NCI-H446 treated with DMSO at 0.1 percent for 48 hours (cell line): ENCODE results near the gene MYT1.

ENCODE experiments used
- DNase-seq: peaks from one replicate; lab custom pipeline; 2025; lab: John Stamatoyannopoulos, UW

Gene MYT1

GRCh38 chr20:64192406-64192805 is 28.2 kb downstream of the MYT1 start:
- DNase-seq = no peak

- no peak for DNase-seq
Measured at GRCh38 chr20:64193058-64193457, 28.8 kb downstream of the MYT1 start.

GRCh38 chr20:64194269-64194668 is 30.0 kb downstream of the MYT1 start:
- no peak for DNase-seq

- no peak for DNase-seq
Measured at GRCh38 chr20:64196309-64196708, 32.1 kb downstream of the MYT1 start.

GRCh38 chr20:64196847-64197306 is 32.6 kb downstream of the MYT1 start:
- no peak for DNase-seq

GRCh38 chr20:64198347-64198746 is 34.1 kb downstream of the MYT1 start:
- DNase-seq = no peak

- DNase-seq = no peak
Measured at GRCh38 chr20:64199395-64199794, 35.1 kb downstream of the MYT1 start.

GRCh38 chr20:64200740-64201139 is 36.5 kb downstream of the MYT1 start:
- DNase-seq = no peak

GRCh38 chr20:64201653-64202052 is 37.4 kb downstream of the MYT1 start:
- no peak for DNase-seq

GRCh38 chr20:64203037-64203777 is 39.0 kb downstream of the MYT1 start:
- DNase-seq = no peak

- DNase-seq = no peak
Measured at GRCh38 chr20:64205611-64206026, 41.4 kb downstream of the MYT1 start.

GRCh38 chr20:64206614-64207013 is 42.4 kb downstream of the MYT1 start:
- DNase-seq = no peak

GRCh38 chr20:64207641-64208590 is 43.7 kb downstream of the MYT1 start:
- no peak for DNase-seq

- DNase-seq = no peak
Measured at GRCh38 chr20:64209148-64209547, 44.9 kb downstream of the MYT1 start.

- DNase-seq = no peak
Measured at GRCh38 chr20:64210656-64211369, 46.6 kb downstream of the MYT1 start.

- no peak for DNase-seq
Measured at GRCh38 chr20:64211874-64212658, 47.8 kb downstream of the MYT1 start.

GRCh38 chr20:64212755-64213154 is 48.5 kb downstream of the MYT1 start:
- DNase-seq = no peak

- DNase-seq = no peak
Measured at GRCh38 chr20:64214113-64214512, 49.9 kb downstream of the MYT1 start.

- DNase-seq = no peak
Measured at GRCh38 chr20:64214952-64215351, 50.7 kb downstream of the MYT1 start.

- no peak for DNase-seq
Measured at GRCh38 chr20:64216036-64216435, 51.8 kb downstream of the MYT1 start.

- DNase-seq = no peak
Measured at GRCh38 chr20:64216910-64217309, 52.7 kb downstream of the MYT1 start.
